OCI-LY1 (cell line): ENCODE measurements around the gene IFIT1B.

Experiments
- H2AFZ ChIP-seq: fragments of 200-600 bp; sonication (generic), shearing (Covaris generic); 2 replicates; pipeline ENCODE4 v1.6.0; 2014; ENCODE audit warnings: antibody characterized with exemption, mild to moderate bottlenecking, low read length
- H3F3A ChIP-seq: fragments of 200-600 bp; sonication (generic), shearing (Covaris generic); 2 replicates; pipeline ENCODE4 v1.6.0; 2014; ENCODE audit warnings: mild to moderate bottlenecking, antibody characterized with exemption, low read length, moderate library complexity; ENCODE audit not compliant: insufficient read depth
- H3K27ac ChIP-seq: fragments of 200-600 bp; sonication (generic); 2 replicates; pipeline ENCODE4 v1.5.1; 2014; ENCODE audit warnings: low read length, mixed run types, mild to moderate bottlenecking, low read depth; ENCODE audit not compliant: poor library complexity, severe bottlenecking
- H3K27me3 ChIP-seq: fragments of 200-600 bp; sonication (generic); 2 replicates; pipeline ENCODE4 v1.6.0; 2014; ENCODE audit warnings: antibody characterized with exemption, mild to moderate bottlenecking, low read length, moderate library complexity; ENCODE audit not compliant: insufficient read depth
- H3K36me3 ChIP-seq: fragments of 200-600 bp; sonication (generic); 2 replicates; pipeline ENCODE4 v1.6.1; 2014; ENCODE audit warnings: mild to moderate bottlenecking, antibody characterized with exemption, low read length, moderate library complexity, mixed read lengths; ENCODE audit not compliant: insufficient read depth
- H3K4me1 ChIP-seq: fragments of 200-600 bp; sonication (generic); 2 replicates; pipeline ENCODE4 v1.5.1; 2014; ENCODE audit warnings: mild to moderate bottlenecking, low read length, moderate library complexity; ENCODE audit not compliant: insufficient read depth, severe bottlenecking
- H3K4me2 ChIP-seq: fragments of 200-600 bp; sonication (generic), shearing (Covaris generic); 2 replicates; pipeline ENCODE4 v1.6.1; 2014; ENCODE audit warnings: low read length
- H3K4me3 ChIP-seq: fragments of 200-600 bp; sonication (generic); 2 replicates; pipeline ENCODE4 v1.5.1; 2014; ENCODE audit warnings: low read length, low read depth, mild to moderate bottlenecking, mixed read lengths; ENCODE audit not compliant: poor library complexity, severe bottlenecking
- H3K79me2 ChIP-seq: fragments of 200-600 bp; shearing (Covaris generic); 2 replicates; pipeline ENCODE4 v1.6.1; 2016; ENCODE audit warnings: mixed run types, low read length, mixed read lengths; ENCODE audit not compliant: insufficient read depth
- H3K9ac ChIP-seq: fragments of 200-600 bp; sonication (generic), shearing (Covaris generic); 2 replicates; pipeline ENCODE4 v1.6.1; 2014; ENCODE audit warnings: mild to moderate bottlenecking, low read length, mixed read lengths
- H3K9me2 ChIP-seq: fragments of 200-600 bp; sonication (generic), shearing (Covaris generic); 2 replicates; pipeline ENCODE4 v1.6.1; 2014; ENCODE audit warnings: low read depth, mild to moderate bottlenecking, low read length, mixed read lengths
- H3K9me3 ChIP-seq: fragments of 200-600 bp; shearing (Covaris generic); 2 replicates; pipeline ENCODE4 v1.6.1; 2014; ENCODE audit warnings: low read length, mixed read lengths
- H4K20me1 ChIP-seq: fragments of 200-600 bp; sonication (generic), shearing (Covaris generic); 2 replicates; pipeline ENCODE4 v1.6.0; 2016; ENCODE audit warnings: mild to moderate bottlenecking, low read length; ENCODE audit not compliant: insufficient read depth
- CTCF ChIP-seq: fragments of 200-600 bp; sonication (generic), shearing (Covaris generic); IDR thresholded peaks from 2 replicates; pipeline ENCODE4 v1.5.1; 2017; ENCODE audit warnings: mild to moderate bottlenecking, antibody characterized with exemption, low read length, moderate library complexity, mixed read lengths
- EZH2 ChIP-seq: fragments of 200-600 bp; sonication (generic), shearing (Covaris generic); IDR thresholded peaks from 2 replicates; pipeline ENCODE4 v1.8.0; 2017; ENCODE audit warnings: borderline replicate concordance, mixed run types, mild to moderate bottlenecking, antibody characterized with exemption, low read length, moderate library complexity, mixed read lengths

Gene IFIT1B

GRCh38 chr10:89362929-89363328 is 14.9 kb upstream of the IFIT1B start:
- Histone ChIP-seq H3K36me3 (no peaks in the 10 kb centered on the region), H3K9me2 (no peaks in the 10 kb centered on the region), H3K4me3 (no peak overlapping the region), H3K9me3 (no peaks in the 10 kb centered on the region), H3F3A (no peaks in the 10 kb centered on the region), H2AFZ (no peak overlapping the region), H3K9ac (no peak overlapping the region), H3K27me3 (no peaks in the 10 kb centered on the region), H4K20me1 (no peaks in the 10 kb centered on the region), H3K79me2 (no peaks in the 10 kb centered on the region), H3K4me2 (no peak overlapping the region), H3K27ac (no peak overlapping the region), H3K4me1 (no peaks in the 10 kb centered on the region)
- no peak for TF ChIP-seq CTCF
- no peak for TF ChIP-seq EZH2

GRCh38 chr10:89363729-89364442 is 14.0 kb upstream of the IFIT1B start:
- H3K36me3 ChIP-seq = no peaks in the 10 kb centered on the region
- no peak overlapping the region for H3K27ac ChIP-seq
- H3K79me2 ChIP-seq = no peaks in the 10 kb centered on the region
- H3K4me2 ChIP-seq = no peak overlapping the region
- no peak overlapping the region for H3K9ac ChIP-seq
- H3K27me3 ChIP-seq = no peaks in the 10 kb centered on the region
- no peaks in the 10 kb centered on the region for H3F3A ChIP-seq
- H3K4me3 ChIP-seq = no peak overlapping the region
- no peaks in the 10 kb centered on the region for H3K9me2 ChIP-seq
- no peaks in the 10 kb centered on the region for H3K4me1 ChIP-seq
- no peak overlapping the region for H2AFZ ChIP-seq
- no peaks in the 10 kb centered on the region for H4K20me1 ChIP-seq
- TF ChIP-seq CTCF (no peak), EZH2 (no peak)
- no peaks in the 10 kb centered on the region for H3K9me3 ChIP-seq

GRCh38 chr10:89364531-89364930 is 13.3 kb upstream of the IFIT1B start:
- Histone ChIP-seq H3K4me1 (no peaks in the 10 kb centered on the region), H3K9me2 (no peaks in the 10 kb centered on the region), H3K9ac (no peak overlapping the region), H3K27me3 (no peaks in the 10 kb centered on the region), H3K4me2 (no peak overlapping the region), H3K27ac (no peak overlapping the region), H3K36me3 (no peaks in the 10 kb centered on the region), H3K79me2 (no peaks in the 10 kb centered on the region), H4K20me1 (no peaks in the 10 kb centered on the region), H2AFZ (no peak overlapping the region), H3F3A (no peaks in the 10 kb centered on the region), H3K4me3 (no peak overlapping the region), H3K9me3 (no peaks in the 10 kb centered on the region)
- TF ChIP-seq EZH2 (no peak), CTCF (no peak)
